Caki2 (cell line): ENCODE measurements around the gene SYVN1. TPM values are rescaled to one million over a fixed set of nuclear protein-coding genes. Genes with fewer than 3 reads are reported as not detected.
"Not testable (repeated sequence)": the region's sequence is repeated elsewhere in the genome, so short reads cannot be mapped to it uniquely, and the experiment has no call there.

Source experiments
- DNase-seq: peaks from one replicate; pipeline ENCODE4 v3.0.0-alpha.2; 2015; ENCODE audit warnings: low read depth
- in situ Hi-C: cut with HindIII; loops from 2 replicates; pipeline ENCODE4 v1.10.0; 2016; ENCODE audit warnings: low sequenced_read_pairs, low pct_unique_long_range_greater_than_20kb, mixed read lengths
- total RNA-seq: library from RNA; depleted of rRNA; stranded (reverse); fragments of >200 nt; shearing (Covaris generic); gene quantifications from 2 replicates; pipeline ENCODE4 v1.2.3, GENCODE V29; 2014; ENCODE audit warnings: low replicate concordance

The SYVN1 gene
- total RNA-seq, 1 experiment from 2014 or later, result 4.3 TPM

DNA sequence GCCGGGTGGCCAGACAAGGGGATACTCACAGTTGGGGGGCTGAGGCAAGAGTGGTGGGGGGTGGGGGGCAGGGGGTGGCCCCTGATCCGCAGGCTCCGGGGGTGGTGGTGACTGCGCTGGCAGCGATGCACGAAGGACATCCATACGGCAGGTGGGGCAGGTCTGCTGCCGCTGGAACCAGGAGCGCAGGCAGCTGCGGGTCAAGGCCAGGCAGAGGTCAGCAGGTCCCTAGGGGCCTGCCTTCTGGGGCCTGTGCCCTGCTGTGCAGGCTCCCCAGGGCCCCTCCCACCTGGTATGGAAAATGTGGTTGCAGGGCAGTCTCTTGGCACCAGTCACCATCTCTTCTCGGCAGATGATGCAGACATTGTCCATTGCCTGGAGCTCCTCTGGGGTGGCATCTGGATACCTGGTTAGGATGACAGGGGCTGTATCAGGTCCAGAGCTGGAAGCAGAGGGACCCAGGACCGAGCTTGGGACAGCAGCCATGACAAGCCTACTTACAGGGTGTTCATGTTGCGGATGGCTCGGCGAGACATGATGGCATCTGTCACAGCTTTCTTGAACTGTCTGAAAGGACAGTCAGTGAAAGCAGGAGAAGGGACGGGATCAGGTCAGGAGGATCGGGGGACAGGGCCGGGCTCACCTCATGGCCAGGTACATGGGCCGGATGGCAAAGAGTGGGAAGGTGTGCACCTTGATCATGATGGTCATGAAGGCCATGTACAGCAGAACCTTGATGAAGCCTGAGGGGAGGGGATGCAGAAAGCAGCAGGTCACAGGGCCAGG is 3.5 kb downstream of the SYVN1 start:
- in situ Hi-C loops, result no loop called here

DNA sequence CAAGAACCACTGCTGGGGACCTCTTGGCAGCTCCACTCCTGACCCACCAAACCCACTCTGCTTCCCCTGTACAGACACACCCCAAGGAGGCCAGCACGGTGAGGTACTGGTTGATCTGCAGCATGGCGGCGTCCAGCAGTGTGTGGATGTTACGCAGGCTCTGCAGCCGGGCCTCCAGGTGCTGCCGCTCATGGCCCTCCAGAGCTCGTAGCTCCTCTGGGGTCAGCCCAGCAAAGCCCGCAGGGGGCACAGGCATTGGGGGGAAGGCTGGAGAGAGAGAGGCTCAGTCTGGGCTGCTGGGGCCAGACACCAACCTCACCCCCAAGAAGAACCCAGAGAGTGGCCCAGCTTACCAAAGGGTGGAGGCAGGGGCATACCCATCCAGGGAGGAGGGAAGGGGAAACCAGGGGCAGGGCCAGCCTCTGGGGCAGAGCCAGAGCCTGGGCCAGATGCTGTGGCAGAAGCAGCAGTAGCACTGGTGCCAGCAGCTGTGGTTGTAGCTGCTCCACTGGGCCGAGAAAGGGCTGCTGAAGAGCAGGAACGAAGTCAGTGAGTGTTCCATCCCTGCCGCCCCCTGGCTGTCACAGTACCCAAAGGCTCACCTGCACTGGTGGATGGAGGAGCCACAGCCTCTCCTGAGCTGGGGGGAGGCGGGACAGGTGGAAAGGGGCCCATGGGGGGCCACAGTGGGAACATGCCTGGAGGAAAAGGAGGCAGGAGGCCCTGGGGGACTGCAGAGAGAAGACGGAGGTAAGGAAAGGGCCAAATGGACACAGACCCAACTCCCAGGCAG is 4.5 kb downstream of the SYVN1 start:
- in situ Hi-C loops, result no loop called here
- DNase-seq, result no peak

More for the DNA sequence above, 3.5 kb downstream of the SYVN1 start:
- no peak for DNase-seq

DNA sequence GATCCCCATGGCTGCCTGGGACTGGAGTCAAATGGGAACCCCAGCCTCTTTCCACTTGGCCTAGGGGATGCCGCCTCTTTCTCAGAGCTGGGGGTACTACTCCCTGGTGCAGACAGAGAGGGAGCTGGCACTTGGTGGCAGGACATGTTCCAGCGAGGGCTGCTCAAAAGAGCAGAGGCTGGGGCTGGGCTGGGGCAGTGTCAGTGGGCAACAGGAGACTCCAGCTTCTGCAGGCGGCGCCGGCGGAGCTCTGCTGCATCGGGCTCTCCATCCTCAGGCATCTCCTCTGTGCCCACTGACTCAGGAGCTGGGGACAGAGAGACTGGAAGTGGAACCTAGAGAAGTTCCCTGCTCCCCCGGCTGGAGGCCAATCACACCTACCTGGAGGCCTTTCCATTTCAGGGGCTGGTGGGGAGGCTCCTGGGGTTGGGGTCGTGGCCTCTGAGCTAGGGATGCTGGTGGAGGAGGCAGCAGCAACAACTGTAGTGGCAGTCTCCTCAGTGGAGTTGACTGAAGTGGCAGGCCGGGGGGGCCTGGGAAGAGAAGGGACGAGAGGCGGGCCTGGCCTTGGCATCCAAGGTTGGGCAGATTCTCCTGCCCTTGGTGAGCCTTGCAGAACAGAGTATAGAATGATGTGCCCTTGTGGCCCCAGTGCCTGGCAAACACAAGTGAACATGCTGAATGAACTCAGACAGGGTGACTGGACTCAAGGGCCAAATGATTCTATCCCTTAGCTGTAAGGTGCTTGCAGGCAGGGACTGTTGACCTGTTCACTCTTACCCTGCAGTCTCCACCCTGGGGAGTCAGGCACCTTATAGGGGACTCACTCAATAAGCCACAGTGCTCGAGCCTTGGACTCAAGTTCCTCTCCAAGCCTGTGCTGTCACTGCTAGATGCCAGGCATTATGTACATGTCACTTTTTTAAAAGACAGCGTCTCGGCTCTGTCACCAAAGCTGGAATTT is 5.9 kb downstream of the SYVN1 start:
- in situ Hi-C loops, result no loop called here
- no peak for DNase-seq

DNA sequence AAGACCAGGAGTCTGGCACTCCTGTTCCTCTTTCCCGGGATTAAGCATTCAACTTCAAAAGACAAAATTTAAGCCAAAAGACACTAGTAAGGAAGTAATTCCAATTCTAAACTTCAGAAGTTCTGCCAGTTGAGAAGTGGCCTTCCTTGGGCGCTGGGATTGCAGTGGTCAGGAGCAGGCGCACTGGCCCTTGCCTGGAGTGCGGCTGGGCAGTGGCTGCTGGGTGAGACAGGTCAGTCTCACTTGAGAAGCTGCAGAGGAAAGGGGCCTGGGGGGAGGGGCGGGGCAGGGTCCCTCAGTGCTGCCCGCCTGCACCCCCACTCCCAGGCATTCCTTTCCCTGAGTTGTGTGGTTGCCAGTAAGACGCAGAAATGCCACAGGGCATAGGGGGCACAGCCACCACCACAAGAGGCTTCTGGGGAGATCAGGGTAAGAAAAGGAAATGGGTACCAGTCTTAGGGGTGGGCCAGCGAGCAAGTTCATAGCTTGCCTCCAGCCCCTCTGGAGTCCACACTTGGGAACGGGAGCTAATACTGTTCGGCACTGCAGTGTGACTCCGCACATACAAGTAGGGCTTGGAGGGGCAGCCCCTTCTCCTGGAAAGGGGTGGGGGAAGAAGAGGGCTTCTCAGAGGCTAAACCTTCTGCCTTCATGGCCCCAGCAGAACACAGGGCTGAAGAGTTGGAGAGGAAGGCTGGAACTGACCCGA is 6.7 kb downstream of the SYVN1 start:
- in situ Hi-C loops, result no loop called here
- DNase-seq, result no peak

DNA sequence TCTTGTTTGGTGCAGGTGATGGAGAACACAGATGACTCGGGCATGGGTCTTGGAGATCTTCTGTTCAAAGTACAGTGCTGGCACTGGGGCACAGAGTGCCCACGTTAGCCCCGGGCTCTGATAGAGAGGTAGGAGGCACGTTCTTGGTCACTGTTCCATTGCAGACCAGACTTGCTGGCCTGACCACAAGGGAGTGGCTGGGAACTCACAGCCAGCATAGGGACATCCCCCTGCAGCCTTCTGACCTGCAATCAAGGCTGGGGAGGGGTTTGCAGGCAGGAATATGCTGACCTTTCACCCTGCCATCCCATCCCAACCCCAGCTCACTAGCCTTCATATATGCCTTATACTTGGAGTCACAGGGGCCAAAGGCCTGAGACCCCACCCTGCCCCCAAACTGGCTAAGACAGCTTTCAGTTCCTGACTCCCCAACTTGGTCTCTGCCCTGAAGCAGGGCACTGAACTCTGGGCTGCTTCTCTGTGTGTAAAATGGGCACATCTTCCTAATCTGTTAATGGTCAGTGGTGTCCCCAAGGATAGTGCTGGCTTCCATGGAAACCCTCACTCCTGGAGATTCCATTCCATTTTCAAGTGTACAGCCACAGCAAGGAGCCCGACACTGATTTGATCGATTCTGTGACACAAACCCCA is 7.6 kb downstream of the SYVN1 start:
- DNase-seq, result no peak
- in situ Hi-C loops, result no loop called here

DNA sequence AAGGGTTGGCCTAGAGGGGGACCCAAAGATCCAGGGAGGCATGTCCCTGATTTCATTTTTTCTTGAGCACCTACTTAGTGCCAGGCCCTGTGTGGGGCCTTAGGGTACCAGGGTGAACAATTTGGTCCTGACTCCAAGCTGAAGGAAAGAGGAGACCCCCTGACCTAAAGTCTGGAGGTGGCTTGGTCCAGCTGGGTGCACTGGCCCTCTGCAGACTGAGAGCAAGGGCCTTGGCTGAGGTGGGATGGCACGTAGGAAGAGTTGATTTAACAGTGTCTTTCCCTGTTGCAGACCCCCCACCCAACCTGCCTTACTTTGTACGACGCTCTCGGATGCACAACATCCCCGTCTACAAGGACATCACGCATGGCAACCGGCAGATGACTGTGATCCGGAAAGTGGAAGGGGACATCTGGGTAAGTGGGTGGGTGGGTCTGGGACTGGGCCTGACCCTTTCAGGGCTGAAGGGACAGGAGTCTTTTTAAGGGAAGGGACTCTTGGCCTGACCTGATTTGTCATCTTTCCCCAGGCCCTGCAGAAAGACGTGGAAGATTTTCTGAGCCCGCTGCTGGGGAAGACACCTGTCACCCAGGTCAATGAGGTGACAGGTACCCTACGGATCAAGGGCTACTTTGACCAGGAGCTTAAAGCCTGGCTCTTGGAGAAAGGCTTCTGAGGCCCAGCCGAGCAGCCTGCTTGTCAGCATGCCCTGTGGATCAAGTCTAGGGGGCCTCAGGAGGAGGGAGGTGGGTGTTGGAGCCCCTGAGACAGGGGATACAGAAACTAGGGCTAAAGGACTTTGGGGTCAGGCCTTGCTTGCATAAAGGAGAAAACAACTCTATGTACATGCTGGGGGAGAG is 8.9 kb downstream of the SYVN1 start:
- in situ Hi-C loops, result no loop called here
- DNase-seq, result no peak

DNA sequence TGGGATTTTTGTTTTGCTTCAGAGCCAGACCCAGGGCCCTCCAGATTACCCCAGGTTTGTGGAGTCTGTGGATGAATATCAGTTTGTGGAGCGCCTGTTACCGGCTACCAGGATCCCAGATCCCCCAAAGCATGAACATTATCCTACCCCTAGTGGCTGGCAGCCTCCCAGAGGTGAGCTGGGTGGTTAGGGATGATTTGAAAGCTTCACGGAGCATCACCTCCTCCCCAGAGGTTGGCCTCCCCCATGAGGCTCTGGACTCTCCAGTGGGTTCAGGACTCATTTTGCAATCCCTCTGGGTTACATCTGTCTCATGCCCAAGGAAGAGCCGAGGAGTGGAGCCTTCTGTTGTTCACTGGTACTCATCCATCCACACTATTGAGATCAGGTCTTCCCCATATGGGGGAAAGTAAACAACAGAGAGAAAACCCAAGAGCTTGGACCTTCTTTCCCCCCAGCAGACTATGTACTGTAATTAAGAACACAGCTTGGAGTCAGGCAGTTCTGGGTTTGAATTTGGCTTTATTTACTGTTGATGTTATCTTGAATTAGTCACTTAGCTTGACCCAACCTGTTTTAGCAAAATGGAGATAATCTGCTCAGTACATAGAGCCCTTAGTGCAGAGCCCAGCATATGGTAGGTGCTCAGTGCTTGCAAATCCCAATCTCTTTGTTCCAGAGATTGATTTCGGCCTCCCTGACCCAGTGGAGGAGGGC is 9.7 kb downstream of the SYVN1 start:
- in situ Hi-C loops, result no loop called here
- no peak for DNase-seq

DNA sequence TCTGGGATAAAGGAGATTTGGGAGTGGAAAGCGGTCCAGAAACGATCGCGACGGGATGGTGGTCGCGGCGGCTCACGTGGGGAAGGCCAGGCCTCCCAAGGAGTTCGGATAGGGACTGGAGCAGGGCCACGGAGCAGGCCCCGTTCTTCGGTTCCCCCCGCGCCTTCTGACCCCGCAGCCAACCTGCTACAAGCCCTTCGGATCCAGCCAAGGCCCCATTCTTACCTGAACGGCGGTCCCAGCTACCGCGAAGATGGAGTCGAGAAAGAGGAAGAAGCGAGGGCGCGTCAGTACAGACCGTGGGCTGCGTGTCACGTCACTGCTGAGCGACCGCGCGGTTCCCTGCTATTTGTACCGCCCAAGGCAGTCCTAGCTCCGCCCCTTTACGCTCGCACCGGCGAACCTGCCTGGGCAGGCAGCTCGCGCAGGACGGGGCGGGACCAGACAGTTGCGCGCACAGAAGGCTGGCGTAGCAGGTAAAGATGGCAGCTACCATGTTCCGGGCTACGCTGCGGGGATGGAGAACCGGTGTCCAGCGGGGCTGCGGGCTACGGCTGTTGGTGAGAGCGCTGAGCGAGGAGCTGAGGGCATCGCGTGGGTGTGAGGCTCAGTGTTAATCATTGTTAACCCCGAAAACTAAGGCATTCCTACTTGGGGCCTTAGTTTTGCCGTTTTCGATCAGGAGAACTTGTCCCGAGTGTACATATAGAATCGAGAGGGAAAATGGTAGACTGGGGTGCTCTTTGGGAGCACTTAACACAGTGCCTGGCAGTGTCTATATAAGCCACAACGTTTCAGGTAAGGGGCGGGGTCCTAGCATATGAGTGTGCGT is 12.2 kb downstream of the SYVN1 start, which contains the start of the genes FAU and MRPL49:
Gene FAU, minus strand, starts transcription at position 270 of the 832 bp plus-strand sequence. CDS start 321 bp downstream, outside the sequence.
Gene MRPL49, plus strand, starts transcription at position 457 of the 832 bp plus-strand sequence. Its CDS starts 26 bp downstream, at position 483.
- DNase-seq, result peak; percentile 89
- in situ Hi-C loops, result no loop called here

DNA sequence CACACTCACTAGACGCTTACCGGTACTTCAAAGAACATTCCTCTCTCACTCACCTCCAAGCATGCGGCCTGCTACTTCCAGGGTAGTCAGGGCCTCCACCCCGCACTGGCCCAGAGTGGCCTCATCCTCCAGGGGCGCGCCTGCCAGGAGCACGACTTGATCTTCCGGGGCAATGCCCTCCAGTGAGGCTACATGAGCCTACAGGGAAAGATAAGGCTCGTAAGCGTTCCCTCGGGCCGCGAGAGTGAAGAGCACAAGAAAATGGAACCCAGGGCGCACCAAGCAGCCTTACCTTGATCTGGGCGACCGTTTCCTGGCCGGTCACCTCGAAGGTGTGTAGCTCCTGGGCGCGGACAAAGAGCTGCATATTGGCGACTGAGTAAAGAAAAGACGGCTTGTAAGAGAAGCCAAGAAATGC is 12.9 kb downstream of the SYVN1 start:
- DNase-seq, result no peak
- in situ Hi-C loops, result no loop called here

DNA sequence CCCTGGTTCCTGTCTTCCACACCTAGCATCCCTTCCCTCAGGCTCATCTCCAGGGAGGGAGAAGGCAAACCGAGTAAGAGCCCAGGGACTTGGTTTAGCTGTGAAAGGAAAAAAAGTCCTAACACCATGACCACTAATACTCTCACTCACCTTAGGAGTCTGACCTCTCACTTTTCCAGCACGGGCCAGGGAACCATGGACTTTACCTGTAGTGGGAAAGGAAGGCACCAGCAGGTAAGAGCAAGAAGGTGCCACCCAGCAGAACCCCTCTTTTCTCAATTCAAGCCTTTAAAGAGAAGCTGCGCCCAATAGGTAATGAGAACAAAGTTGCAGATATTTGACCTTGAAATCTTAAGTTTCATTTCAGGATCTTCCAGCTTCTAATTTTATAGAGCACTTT is 13.5 kb downstream of the SYVN1 start:
- no peak for DNase-seq
- in situ Hi-C loops, result no loop called here

DNA sequence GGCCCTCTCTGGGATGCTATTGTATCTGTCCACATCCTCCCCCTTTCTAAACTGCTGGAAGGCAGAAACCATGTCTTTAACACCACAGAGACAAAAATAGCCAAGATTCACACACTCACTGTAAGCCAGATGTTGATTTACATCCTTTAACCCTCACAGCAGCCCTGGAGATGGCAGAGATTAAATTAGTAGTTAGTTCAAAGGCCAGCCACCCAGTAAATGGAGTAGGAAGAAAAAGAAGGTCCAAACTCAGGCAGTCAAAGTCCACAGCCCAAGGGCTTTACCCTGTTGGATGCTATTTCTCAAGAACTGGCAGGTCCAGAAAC is 14.7 kb downstream of the SYVN1 start:
- in situ Hi-C loops, result no loop called here
- no peak for DNase-seq

DNA sequence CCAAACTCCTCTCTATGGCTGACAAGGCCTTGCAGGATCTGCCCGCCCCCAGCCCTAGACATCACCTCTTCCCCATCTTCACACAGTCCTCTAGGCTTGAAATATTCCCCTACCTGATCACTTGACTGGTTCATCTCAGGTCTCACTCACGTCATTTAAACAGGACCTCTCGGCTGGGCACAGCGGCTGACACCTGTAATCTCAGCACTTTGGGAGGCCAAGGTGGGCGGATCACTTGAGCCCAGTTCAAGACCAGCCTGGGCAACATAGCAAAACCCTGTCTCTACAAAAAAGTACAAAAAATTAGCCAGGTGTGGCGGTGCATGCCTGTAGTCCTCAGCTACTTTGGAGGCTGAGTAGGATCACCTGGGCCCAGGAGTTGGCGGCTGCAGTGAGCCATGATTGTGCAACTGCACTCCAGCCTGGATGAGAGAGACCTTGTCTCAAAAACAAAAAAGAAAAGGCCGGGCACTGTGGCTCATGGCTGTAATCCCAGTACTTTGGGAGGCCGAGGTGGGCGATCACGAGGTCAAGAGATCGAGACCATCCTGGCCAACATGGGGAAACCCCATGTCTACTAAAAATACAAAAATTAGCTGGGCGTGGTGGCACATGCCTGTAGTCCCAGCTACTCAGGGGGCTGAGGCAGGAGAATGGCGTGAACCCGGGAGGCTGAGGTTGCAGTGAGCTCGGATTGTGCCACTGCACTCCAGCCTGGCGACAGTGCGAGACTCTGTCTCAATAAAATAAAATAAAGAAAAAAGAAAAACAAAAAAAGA is 15.2 kb downstream of the SYVN1 start:
- DNase-seq, in situ Hi-C loops: not testable (repeated sequence)

DNA sequence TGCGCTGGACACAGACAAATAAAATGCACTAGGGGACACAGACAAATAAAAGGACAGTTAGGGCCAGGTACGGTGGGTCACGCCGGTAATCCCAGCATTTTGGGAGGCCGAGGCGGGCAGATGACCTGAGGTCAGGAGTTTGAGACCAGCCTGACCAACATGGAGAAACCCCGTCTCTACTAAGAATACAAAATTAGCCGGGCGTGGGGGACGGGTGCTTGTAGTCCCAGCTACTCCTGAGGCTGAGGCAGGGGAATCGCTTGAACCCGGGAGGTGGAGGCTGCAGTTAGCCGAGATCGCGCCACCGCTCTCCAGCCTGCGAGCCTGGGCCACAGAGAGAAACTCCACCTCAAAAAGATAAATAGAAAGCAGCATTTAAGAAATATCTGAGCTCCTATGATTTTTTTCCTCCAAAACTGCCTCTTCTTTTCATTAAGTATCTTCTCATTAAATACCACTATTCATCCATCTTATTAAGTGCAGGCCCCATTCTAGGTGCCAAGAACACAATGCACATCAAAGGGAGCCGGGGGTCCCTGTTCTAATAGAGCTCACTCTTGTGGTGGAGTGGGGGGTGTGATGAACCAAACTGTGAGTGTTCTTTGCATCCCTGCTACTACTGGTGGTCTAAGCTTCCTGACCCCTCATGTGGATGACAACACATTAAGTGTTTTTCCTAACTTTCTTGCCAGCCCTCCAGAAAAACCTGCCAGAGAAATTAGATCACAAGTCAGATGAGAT is 16.1 kb downstream of the SYVN1 start:
- no peak for DNase-seq
- in situ Hi-C loops, result no loop called here
